HG02970 (cell line): ENCODE data around the gene NUPR1.
"Not testable (repeated sequence)": the region's sequence is repeated elsewhere in the genome, so short reads cannot be mapped to it uniquely, and the experiment has no call there.

Experiments
- ATAC-seq: cut with Tn5 transposase; IDR thresholded peaks from one replicate; pipeline ENCODE4 v1.9.1; 2021; ENCODE audit warnings: mild to moderate bottlenecking, moderate library complexity, moderate number of reproducible peaks; ENCODE audit not compliant: unreplicated experiment, low FRiP score

NUPR1 gene, protein sequence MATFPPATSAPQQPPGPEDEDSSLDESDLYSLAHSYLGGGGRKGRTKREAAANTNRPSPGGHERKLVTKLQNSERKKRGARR

DNA sequence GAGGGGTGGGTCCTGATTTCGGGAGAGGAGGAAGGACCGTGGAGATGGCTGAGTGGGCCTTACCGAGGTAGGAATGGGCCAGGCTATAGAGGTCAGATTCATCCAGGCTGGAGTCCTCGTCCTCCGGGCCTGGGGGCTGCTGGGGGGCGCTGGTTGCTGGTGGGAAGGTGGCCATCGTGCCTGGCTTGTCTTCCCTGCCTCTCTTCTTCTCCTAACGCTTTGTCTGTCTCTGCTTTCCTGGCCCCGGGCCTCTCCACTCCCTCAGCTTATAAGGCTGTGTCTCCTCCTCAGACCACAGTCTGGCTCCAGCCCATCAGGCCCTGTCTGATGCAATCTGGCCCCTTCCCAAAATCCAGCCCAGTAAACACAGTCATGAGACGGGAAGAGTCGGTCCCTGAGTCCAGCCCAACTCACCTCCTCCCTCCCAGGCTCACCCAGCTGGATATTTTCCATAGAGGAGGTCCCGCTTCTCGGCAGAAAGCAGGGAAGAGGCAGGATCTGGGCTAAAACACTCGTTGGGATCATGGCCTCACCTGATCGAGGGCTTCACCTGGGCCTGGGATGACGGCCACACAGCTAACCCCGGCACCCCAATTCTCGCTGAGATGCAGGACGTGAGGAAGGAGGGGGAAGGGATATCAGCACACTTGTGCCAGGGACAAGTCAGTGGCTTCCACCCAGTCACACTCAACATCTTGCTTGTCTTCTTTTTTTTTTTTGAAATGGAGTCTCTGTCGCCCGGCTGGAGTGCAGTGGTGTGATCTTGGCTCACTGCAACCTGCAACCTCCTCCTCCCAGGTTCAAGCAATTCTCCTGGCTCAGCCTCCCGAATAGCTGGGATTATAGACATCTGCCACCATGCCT is at the start of gene NUPR1:
Gene NUPR1, minus strand, starts transcription at position 242 of the 864 bp plus-strand sequence. Its CDS starts 67 bp downstream, at position 175.
- ATAC-seq: no peak

DNA sequence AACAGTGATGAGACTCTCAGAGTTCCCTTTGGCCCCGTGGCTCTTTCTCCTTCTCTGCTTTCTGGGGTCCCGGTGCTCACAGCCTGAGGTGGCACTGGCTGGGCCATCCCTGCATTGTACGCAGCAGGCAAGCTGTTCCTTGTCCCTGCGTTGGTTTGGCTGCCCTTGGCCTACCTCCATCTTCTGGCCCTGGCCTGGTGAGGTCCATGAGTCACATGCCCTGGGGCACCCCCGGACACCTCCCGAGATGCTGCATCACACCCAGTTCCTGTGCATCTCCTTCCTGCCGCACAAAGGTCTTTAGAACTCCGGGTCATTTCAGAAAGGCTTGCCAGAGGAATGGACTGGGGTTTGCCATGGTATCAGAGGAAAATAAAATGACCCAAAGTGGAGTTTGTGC is 48.6 kb upstream of the NUPR1 start:
- no peak for ATAC-seq

DNA sequence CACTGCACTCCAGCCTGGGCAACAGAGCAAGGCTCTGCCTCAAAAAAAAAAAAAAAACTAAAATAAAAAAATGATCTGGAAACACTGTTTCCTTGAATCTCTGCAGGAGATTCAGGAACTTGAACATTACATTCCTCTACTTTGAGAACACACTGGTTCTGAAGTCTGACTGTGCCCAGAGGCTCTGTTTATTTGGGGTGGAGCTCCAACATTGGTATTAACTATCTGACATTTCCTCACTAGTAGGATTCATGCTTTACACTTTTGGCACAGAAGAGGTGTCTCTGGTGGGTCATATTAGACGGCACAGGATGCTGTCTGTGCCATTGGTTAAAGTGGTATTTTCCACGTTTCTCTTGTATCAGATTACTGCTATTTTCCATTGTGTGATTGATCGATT is 47.7 kb upstream of the NUPR1 start:
- no peak for ATAC-seq

DNA sequence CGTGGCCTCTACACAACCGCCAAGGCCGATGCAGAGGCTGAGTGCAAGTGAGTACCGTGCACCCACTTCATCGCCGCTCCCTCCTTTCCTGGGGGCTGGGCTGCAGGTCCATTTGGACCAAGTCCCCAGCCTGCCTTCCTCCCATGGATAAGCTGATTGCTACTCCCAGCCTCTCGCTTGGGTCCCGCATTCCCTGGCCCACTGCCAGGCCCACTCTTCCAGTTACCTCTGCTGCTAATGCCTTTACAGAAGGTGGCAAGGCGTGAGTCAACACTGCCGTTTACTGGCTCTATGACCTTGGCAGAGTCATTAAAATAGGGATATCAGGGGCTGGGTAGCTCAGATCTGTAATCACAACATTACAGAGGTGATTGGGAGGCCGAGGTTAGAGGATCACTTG is 46.9 kb upstream of the NUPR1 start:
- ATAC-seq: no peak

DNA sequence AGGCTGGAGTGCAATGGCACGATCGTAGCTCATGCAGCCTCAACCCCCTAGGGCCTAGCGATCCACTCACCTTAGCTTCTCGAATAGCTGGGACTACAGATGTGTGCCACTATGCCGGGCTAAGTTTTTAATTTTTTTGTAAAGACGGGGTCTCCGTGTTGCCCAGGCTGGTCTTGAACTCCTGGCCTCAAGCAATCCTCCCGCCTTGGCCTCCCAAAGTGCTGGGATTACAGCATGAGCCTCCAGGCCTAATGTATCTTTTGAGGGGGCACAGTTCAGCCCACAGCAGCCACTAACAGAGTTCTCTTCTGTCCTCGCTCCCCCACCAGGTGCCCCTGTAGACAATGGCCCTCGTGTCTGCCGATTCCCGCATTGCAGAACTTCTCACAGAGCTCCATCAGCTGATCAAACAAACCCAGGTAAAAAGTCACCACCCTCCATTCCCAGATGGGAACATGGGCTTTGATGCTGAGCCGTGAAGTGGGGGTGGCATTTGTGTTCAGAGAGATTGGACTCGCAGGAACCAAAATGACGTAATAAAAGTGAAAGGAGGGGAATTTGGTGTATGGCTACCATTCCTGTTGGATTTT is 42.0 kb upstream of the NUPR1 start:
- ATAC-seq: no peak

DNA sequence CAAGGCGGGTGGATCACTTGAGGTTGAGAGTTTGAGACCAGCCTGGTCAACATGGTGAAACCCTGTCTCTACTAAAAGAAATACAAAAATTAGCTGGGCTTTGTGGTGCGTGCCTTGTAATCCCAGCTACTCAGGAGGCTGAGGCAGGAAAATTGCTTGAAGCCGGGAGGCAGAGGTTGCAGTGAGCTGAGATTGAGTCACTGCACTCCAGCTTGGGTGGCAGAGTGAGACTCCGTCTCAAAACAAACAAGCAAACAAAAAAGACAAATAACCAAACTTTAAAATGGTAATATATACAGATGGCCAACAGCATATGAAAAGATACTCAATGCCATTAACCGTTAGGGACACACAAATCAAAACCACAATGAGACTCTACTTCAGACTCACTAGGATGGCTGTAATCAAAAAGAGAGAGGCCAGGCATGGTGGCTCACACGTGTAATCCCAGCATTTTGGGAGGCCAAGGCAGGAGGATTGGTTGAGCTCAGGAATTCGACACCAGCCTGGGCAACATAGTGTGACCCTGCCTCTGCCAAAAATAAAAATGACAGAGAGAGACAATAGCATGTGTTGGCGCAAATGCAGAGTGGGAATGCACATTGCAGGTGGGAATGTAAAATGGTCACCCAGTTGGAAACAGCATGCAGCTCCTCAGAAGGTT is 36.8 kb upstream of the NUPR1 start:
- no peak for ATAC-seq

DNA sequence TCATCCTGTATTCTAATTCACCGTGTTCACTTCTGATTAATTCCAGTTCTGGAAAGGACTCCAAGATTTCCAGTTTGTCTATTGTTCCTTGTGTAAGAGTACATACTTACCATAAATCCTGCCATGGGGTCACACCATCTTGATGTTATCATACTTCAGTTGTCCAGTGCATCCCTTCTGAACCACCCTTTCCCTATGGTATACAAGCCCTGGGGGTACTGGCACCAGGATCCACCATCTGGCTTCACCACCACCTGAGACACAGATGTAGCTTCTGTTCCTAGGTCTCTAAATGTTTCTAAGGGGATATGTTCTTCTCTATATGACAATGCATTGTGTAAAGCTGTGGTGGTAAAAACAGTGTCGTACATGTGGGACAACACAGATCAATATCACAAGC is 36.2 kb upstream of the NUPR1 start:
- no peak for ATAC-seq

DNA sequence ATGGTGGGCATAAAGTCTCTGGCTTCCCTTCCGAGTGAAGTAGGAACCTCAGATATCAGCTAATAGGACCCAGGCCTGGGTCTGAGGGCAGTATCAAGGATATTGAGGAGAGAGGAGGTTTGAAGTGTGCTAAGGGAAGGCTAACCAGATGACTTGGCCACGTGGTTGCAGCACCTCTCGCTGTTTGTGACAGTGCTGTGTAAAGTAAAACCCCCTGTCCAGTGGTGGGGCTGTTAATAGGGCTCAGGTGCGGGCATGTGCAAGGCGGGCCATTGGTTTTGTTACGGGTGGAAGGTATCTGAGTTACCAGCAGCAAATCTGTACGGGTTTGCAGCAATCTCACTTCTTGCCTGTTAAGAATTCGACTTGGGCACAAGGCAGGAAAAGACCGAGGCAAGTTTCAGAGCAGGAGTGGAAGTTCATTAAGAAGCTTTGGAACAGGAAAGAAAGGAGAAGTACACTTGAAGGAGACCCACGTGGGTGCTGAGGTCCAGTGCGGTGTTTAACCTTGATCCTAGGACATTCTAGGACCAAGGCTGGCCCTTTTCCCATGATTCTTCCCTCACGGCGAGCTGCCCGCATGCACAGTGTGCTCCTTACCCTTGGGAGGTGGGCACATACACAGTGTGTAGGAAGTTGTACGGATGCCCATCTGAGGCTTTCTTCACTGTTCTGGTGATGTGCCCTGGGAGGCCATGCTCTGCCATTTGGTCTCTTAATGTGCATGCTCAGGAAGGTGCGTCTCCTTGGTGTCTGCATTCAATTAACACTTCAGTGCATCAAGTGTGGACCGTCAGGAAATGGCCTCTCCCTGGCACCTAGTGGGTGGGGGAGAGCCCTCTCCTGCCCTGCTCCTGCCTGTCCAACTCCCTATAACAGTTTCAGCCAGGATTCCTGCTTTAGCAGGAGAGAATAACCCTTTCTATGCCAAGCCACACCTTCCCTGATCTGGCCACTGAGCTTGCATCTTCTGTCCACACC is 35.3 kb upstream of the NUPR1 start:
- ATAC-seq: no peak

DNA sequence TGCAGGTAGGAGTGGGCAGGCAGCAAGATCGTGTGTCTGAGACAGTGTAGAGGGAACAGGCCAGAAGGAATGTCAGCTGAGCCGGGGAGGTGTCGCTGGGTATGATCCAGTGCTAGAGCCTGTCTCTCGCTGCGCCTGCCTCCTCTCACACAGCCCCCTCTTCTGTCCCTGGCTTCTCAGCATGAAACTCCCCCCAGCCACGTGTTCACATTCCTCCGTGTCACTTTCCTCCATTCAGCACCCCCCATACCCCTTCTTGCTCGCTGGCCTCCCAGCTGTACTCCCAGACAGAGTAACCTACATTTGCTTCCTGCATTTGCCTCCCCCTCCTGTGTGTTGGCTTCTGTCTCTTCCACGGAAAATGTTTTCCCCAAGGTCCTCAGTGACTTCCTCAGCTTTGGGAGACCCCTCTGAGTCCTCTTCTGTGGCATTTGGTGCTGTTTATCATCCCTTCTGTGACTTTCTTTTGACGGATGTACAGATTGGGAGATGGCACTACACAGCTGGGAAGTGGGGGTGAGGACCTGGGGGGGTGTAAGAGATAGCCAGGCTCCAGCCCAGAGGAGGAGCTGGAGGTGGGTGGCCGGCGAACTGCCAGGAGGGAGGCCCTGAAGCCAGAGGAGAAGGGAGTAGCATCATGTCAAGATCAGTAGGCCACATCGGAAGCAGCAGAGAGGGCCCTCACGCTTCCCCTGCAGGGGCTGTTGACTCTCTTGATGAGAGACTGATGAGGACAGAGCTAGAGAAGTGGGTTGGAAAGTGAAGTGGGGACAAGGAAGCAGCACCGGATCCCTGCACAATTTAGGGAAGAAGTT is 34.1 kb upstream of the NUPR1 start:
- no peak for ATAC-seq

DNA sequence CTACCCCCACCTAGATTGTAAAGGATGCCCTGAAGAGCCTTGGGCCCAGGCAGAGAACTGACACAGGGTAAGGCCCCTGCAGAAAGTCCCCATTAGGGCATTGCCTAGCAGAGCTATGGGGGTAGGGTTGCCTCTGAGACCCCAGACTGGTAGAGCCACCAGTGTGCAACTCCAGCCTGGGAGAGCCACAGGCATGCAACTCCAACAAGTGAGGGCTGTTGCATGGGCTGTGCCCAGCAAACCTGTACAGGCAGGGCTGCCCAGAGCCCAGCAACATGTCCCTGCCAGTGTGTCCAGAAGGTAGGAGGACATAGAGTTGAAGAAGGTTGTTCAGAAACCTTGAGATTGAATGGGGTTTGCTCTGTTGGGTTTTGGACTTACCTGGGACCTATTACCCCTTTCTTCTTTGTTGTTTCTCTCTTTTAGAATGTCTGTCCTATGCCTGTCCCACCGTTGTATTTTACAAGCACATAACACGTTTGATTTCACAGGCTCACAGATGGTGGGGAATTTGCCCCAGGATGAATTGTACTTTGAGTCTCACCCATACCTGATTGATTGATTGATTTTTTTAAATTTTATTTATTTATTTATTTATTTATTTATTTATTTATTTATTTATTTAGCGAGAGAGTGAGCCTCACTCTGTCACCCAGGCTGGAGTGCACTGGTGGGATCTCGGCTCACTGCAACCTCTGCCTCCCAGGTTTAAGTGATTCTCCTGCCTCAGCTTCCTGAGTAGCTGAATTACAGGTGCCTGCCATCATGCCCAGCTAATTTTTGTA is 31.4 kb upstream of the NUPR1 start:
- ATAC-seq: no peak

DNA sequence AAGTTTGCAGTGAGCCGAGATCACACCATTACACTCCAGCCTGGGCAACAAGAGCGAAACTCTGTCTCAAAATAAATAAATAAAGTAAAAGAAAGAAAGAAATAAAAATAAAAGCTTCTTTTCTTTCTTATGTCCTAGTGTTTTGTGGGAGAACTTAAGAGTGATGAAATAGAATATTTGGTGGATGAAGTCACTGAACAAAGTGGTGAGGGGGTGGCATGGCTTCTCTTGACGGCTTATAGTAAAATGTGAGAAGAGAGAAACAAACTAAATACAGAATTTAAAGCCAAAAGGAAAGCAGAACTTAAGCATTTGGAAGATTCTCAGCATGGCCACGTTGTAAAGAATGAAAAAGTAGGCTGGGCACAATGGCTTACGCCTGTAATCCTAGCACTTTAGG is 30.2 kb upstream of the NUPR1 start:
- ATAC-seq: no peak

DNA sequence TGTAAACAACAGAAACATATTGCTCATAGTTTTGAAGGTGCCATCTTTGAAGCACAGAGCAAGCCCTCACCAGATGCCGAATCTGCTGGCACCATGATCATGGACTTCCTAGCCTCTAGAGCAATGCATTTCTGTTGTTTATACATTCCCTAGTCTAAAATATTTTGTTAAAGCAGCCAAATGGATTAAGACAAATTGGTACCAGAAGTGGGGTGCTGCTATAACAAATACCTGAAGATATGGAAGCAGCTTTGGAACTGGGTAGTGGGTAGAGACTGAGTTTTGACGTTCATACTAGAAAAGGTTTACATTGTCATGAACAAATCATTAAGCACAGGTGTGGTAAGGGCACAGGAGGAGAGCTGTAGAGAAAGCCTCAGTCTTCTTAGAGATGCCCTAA is 28.5 kb upstream of the NUPR1 start:
- no peak for ATAC-seq

DNA sequence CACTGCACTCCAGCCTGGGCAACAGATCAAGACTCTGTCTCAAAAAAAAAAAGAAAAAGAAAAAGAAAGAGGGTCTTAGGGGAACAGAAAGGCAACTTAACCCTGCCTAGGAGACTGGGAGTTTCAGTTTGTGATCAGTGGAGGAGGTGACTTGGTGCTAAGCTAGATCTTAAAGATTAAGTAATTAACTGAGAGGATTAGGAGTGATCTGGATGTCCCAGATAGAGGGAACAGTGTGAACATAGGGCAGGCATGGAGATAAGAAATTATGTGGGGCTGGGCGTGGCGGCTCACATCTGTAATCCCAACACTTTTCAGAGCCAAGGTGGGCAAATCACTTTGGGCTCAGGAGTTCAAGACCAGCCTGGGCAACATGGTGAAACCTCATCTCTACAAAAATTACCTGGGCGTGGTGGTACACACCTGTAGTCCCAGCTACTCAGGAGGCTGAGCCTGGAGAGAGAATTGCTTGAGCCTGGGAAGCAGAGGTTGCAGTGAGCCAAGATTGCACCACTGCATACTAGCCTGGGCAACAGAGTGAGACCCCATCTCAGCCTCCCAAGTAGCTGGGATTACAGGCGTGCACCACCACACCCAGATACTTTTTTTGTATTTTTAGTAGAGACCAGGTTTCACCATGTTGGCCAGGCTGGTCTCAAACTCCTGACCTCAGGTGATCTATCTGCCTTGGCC is 27.6 kb upstream of the NUPR1 start:
- not testable (repeated sequence) for ATAC-seq

DNA sequence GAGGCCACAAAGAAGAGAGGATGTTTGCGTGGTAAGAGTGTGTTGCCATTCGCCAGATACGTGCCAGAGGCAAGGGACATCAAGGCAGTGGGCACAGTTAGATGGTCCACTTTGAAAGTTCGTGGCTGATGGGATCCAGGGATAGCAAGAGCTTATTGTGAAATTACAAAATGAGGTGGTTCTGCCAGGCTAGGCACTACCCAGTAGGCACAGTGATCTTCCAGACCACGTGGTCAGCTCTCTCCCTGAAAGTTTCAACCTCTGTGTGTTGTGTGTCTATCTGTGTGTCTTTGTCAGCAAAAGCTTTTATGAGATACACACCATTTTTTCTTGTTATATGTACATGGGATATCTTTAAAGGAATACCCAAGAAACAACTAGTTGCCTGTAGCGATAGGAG is 24.4 kb upstream of the NUPR1 start:
- ATAC-seq: no peak

DNA sequence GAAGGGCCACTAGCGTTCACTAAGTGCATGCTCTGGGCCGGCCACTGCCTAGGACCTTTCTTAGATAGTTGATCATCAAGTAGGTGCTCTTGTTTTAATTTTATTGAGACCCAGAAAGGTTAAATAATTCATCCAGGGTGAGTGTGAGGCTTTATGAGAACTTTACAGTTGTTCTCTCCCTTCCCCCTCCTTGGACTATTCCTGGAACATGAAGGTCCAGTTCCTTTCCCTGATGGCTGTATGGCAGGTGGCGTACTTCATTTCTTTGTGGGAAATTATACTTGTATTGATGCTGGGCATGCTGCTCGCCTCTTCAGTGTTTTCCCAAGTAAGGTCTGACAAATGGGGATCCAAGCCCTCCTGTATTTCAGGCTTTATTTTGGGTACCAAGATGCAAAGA is 23.4 kb upstream of the NUPR1 start:
- ATAC-seq: no peak

DNA sequence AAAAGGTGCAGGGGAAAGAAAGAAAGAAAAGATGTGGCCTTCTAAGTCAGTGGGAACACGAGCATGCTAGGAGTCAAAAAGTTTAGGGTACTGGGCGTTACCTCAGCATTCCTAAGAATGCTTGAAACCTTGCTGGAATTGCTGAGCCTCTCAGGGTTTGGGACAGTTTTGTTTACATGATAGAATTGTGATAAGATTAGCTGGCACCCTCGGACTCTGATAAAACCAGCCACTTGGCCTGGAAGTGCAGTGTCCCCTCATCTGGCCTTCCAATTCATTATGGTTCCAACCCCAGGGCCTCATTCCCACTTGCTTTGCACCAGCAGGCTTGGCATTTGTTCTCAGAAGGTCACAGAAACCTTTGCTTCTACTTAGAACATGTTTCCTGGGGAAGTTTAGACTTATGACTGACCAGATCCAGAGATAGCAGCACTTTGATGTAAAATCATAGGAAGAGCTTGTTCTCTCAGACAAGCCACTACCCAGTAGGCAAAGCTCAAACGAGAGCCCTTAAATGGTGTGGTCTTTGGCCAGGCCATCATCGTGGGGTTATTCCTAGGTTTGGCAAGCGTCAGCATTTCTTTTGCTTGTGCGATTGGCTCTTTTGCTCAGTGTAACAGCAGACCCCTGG is 22.9 kb upstream of the NUPR1 start:
- no peak for ATAC-seq

DNA sequence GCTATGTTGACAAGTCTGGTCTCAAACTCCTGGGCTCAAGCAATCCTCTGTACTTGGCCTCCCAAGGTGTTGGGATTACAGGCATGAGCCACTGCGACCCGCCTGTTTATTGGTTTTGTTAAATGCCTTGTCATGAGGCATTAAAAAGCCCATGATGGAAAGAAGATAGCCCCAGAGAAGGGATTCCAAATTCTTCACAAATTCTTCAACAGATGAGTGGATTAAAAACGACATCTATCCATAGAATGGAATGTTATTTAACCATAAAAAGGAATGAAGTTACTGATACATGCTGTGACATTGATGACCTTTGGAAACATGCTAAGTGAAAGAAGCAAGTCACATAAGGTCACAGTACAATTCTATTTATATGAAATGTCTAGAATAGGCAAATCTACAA is 19.7 kb upstream of the NUPR1 start:
- ATAC-seq: no peak

DNA sequence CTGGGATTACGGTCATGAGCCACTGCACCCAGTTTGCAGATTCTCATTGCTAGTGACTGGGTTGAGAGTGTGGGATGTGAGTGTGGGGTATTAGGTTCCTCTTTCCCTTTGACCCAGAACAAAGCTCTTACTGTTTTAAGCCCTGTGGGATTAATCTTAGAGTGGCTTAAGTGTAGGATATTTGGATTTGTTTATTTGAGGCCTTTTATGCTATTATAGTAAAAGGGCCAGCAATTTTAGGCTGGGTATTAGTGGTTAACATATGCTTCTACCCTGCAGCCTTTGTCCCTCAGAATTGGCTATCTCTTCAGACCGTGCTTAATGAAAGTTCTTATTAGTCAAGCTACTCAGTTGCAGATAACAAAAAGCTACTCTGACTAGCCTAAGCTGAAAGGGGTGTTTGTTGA is 18.1 kb upstream of the NUPR1 start:
- ATAC-seq: no peak
